HG03175 (cell line): Measurements from ENCODE around the gene SUMF1.
"Not testable (repeated sequence)": the region's sequence is repeated elsewhere in the genome, so short reads cannot be mapped to it uniquely, and the experiment has no call there.

Experiments
- ATAC-seq: cut with Tn5 transposase; IDR thresholded peaks from one replicate; pipeline ENCODE4 v1.9.1; 2021; ENCODE audit warnings: mild to moderate bottlenecking, moderate library complexity; ENCODE audit not compliant: unreplicated experiment

SUMF1 gene

DNA sequence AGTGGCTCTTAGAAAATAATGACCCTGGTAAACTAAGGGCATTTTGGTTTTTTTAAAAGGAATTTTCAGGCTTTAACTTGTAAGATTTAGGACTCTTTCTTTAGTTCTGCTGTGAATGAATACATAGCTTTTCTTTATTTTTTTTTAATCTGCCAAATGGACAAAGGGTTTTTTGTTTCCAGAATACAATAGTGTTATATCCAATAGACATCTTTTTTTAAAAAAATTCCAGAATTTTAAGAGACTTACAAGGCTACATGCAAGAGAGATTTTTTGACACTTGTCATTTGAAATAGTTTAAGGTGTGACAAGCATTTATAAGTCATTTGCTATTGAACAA is 125.8 kb downstream of the SUMF1 start:
- no peak for ATAC-seq

- no peak for ATAC-seq
These were observed 126.4 kb downstream of the SUMF1 start for GRCh38 chr3:4340411-4341335.

DNA sequence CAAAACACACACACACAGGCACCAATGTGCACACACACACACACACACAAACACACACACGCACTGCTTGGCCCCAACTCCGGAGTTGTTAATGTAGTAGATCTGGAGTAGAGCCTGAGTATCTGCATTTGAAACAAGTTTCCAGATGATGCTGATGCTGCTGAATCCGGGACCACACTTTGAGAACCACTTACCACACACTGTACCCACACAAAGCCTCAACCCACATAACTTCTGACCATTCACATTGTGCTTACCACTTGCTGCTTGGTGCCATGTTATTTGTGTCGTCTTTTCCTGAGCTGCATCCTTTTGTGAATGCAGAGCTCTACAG is 127.0 kb downstream of the SUMF1 start:
- no peak for ATAC-seq

DNA sequence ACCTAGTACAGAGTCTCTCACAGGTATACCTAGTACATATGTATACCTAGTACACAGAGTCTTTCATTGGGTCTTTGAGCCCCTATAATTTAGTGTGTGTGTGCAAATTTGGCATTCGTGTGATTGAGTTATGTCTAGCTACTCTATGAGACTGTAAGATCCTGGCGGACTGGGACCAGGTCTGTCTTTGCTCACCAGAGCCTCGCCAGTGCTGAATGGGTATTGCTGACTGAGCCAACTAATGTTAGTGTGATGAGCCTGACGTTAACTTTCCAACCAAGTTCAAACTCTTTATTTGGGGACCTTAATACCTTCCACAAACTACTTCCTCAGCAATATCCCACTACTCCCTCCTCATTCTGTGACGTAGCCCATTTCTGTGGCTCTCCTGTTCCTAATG is 128.3 kb downstream of the SUMF1 start:
- ATAC-seq: no peak

- no peak for ATAC-seq
These were observed 130.1 kb downstream of the SUMF1 start for GRCh38 chr3:4336850-4337546.

DNA sequence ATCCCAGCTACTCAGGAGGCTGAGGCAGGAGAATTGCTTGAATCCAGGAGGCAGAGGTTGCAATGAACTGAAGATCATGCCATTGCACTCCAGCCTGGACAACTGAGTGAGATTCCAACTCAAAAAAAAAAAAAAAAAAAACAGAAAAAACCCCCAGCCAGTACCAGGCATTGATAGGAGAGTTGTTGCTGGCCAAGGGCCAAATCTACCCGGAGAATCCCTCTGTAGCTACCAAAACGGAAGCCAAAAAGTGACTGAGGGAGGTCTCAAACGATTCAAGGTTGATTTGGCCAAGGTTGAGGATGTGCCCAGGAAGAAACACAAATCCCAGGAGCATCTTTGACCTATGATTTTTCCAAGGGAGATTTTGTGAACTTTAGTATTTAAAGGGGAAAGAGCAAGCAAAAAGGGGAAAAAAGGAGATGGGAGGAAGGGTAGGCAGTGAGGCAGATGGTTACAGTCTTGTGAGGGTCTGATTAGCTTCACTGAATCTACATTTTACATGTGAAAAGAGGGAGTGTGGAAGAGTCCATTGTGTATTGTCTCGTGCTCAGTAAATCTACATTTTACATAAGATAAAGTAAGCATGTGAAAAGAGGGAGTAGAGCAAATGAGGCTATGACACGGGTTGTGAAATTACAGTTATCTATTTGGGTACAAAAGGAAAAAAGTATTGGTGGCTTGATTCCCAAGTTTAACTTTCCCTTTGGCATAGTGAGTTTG is 131.1 kb downstream of the SUMF1 start:
- ATAC-seq: no peak

GRCh38 chr3:4334548-4334947 is 132.5 kb downstream of the SUMF1 start:
- ATAC-seq: no peak

DNA sequence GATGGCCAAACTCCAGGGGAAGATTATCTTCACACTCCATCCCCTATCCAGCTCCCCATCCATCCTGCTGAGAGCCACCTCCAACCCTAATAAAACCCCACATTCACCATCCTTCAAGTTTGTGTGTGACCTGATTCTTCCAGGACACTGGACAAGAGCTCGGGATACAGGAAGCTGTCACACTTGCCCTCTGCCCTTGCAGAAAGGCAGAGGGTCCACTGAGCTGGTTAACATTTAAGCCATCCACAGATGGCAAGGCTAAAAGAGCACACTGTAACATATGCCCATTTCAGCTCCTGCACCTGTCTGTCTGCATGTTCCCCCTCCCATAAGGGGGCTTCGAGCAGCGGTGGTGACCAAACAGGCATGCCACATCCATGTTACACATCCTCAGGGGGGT is 134.1 kb downstream of the SUMF1 start:
- no peak for ATAC-seq

- ATAC-seq: no peak
These were observed 134.5 kb downstream of the SUMF1 start for GRCh38 chr3:4332574-4332973.

- ATAC-seq: no peak
These were observed 135.0 kb downstream of the SUMF1 start for GRCh38 chr3:4332111-4332510.

DNA sequence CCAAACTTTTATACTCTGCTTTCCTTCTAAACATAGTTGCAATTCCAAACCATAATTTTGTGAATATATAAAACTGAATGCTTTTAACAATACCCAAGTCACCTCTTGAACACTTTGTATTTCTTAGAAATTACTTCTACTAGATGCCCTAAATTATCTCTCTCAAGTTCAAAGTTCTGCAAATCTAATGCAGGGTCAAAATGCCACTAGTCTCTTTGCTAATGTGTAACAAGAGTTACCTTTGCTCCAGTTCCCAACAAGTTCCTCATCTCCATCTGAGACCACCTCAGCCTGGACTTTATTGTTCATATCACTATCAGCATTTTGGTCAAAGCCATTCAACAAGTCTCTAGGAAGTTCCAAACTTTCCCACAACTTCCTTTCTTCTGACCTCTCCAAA is 137.3 kb downstream of the SUMF1 start:
- ATAC-seq: not testable (repeated sequence)

DNA sequence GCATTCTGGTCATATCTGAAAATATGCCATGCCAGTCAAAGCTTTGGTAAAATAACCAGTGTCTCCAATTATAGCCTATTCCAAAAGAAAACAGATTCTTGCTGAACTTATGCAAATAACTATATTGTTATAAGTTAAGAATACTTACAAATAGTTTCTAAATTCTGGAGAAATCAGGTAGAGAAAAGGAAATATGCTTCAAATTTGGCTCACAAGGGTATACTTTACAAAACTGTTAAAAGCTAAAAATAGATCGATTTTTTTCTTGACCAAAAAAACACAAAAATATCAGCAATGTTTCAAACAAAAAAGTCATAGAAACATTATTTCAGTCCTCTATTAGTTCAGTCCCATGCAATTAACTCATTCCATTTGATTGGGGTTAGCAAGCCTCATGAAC is 140.2 kb downstream of the SUMF1 start:
- no peak for ATAC-seq

- no peak for ATAC-seq
These were observed 143.6 kb downstream of the SUMF1 start for GRCh38 chr3:4323246-4324027.

GRCh38 chr3:4322635-4323034 is 144.4 kb downstream of the SUMF1 start:
- ATAC-seq: no peak

DNA sequence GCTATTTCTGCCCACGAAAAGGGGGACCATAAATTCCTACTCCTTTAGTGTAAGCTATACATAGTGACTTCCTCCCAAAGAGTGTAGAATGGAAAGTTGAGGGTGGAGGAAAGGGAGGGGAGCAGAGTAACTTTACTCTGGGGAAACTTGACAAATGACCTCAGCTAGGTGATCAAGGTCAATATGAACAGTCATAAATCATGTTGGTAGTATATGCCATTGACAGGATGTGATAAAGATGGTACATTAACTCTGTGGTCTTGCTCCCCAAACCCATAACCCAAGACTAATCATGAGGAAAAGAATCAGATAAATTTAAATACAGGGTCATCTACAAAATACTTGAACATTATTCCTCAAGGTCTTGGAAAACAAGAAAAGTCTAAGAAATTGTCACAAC is 145.3 kb downstream of the SUMF1 start:
- ATAC-seq: no peak

GRCh38 chr3:4320096-4320911 is 146.8 kb downstream of the SUMF1 start:
- no peak for ATAC-seq

DNA sequence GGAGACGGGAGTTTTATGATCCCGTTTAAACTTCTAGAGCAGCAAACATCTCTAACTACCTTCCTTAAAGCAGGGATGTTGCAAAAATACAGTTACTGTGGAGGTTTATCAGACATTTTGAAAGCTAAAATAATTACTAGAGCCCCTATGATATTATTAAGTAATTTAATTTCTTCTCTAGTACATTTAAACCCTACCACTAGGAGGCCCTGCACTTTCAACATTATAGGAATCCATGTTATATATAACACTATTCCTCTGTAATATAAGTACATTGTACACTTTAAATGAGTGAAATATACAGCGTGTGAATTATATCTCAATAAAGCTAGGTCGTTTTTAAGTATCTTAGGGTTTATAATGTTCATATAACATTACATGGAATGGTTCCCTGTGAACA is 152.4 kb downstream of the SUMF1 start:
- ATAC-seq: no peak

DNA sequence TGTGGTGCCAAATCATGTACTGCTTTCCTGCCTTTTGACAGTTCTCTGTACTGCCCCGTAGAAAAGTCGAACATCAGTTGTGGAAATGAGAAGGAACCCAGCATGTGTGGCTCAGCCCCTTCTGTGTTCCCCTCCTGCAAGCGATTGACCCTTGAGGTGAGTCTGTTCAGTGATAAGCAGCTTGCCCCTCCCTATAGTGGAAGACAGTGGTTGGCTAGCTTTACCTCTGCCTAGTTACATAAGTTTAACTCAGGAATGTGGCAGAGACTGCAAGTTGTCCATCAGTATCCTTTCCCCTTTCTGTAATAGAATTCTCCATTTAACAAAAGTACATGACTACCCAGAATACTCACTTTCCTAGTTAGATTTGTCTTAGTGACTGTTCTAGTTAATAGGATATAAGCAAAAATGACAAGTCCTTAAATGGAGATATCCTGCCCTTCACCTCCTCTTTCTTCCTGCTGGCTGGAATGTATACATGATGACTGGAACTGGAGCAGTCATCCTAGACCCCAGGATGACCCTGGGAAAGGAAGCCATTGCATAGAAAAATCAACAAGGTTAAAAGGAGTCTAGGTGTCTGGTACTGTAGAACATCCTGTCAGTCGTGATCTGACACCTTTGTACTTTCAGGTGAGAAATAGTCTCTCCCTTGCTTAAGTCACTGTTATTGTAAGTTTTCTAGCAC is 153.3 kb downstream of the SUMF1 start:
- ATAC-seq: no peak

GRCh38 chr3:4311496-4311895 is 155.6 kb downstream of the SUMF1 start:
- ATAC-seq: no peak
